IMR-90 (cell line): ENCODE results near the gene NKAIN4. TPM values are rescaled to one million over a fixed set of nuclear protein-coding genes. Genes with fewer than 3 reads are reported as not detected.

ENCODE experiments used
- ATAC-seq: fragments of 200-7000 bp; cut with Tn5 transposase; 2 replicates; pipeline ENCODE4 v1.9.1; 2020; ENCODE audit warnings: low read depth, mild to moderate bottlenecking, moderate library complexity
- BruUV-seq: library from RNA; stranded (reverse); fragments of 400-500 nt; replicated peaks from 2 replicates; lab custom pipeline; 2021; lab: Mats Ljungman, UMichigan
- CTCF ChIA-PET: fragments of 300-600 bp; formaldehyde crosslinking; extraction: SDS; loops from one replicate; lab custom pipeline; 2021; ENCODE audit warnings: antibody characterized with exemption; lab: Yijun Ruan, JAX
- POLR2A ChIA-PET: fragments of 300-600 bp; sonication (Branson Sonifier 250); formaldehyde crosslinking; loops from one replicate; lab custom pipeline; 2022; ENCODE audit warnings: antibody characterized with exemption; ENCODE audit not compliant: unreplicated experiment; lab: Charles Lee
- DNase-seq: peaks from one replicate; pipeline ENCODE4 v3.0.0; 2013
- H2AFZ ChIP-seq: replicated peaks from 2 replicates; pipeline ENCODE3; 2013; ENCODE audit warnings: low read length, mild to moderate bottlenecking; ENCODE audit not compliant: poor library complexity
- H2AK5ac ChIP-seq: 2 replicates; pipeline ENCODE4 v1.6.1; 2013; ENCODE audit warnings: low read depth, low read length, inconsistent platforms
- H2AK9ac ChIP-seq: replicated peaks from 2 replicates; pipeline ENCODE3; 2013; ENCODE audit warnings: mild to moderate bottlenecking, low read depth, low read length, moderate library complexity; ENCODE audit not compliant: poor library complexity
- H2BK120ac ChIP-seq: 2 replicates; pipeline ENCODE4 v1.6.1; 2013; ENCODE audit warnings: low read depth, low read length, inconsistent platforms
- H2BK15ac ChIP-seq: 3 replicates; pipeline ENCODE4 v1.6.1; 2013; ENCODE audit warnings: low read depth, low read length, inconsistent platforms
- H2BK20ac ChIP-seq: 2 replicates; pipeline ENCODE4 v1.6.1; 2013; ENCODE audit warnings: low read depth, mild to moderate bottlenecking, inconsistent platforms, low read length, moderate library complexity
- H2BK5ac ChIP-seq: 2 replicates; pipeline ENCODE4 v1.6.1; 2013; ENCODE audit warnings: mild to moderate bottlenecking, low read depth, low read length, inconsistent platforms; ENCODE audit not compliant: poor library complexity, severe bottlenecking
- H3K14ac ChIP-seq: replicated peaks from 2 replicates; pipeline ENCODE4 v1.6.1; 2013; ENCODE audit warnings: low read depth, low read length, inconsistent platforms
- H3K18ac ChIP-seq: 2 replicates; pipeline ENCODE4 v1.6.1; 2013; ENCODE audit warnings: low read depth, low read length, control low read depth
- H3K23ac ChIP-seq: 2 replicates; pipeline ENCODE4 v1.6.1; 2013; ENCODE audit warnings: low read depth, low read length, inconsistent platforms
- H3K27ac ChIP-seq: 2 replicates; pipeline ENCODE4 v1.5.1; 2013; ENCODE audit warnings: mild to moderate bottlenecking, control low read depth, low read length; ENCODE audit not compliant: insufficient read depth
- H3K27me3 ChIP-seq: 2 replicates; pipeline ENCODE4 v1.6.1; 2013; ENCODE audit warnings: low read length; ENCODE audit not compliant: control insufficient read depth, insufficient read depth
- H3K36me3 ChIP-seq: 2 replicates; pipeline ENCODE4 v1.6.1; 2013; ENCODE audit warnings: low read length, mixed read lengths; ENCODE audit not compliant: control insufficient read depth, insufficient read depth
- H3K4ac ChIP-seq: 2 replicates; pipeline ENCODE4 v1.6.1; 2013; ENCODE audit warnings: low read depth, low read length, inconsistent platforms
- H3K4me1 ChIP-seq: 2 replicates; pipeline ENCODE4 v1.6.1; 2013; ENCODE audit warnings: low read length, mixed read lengths; ENCODE audit not compliant: control insufficient read depth, insufficient read depth
- H3K4me2 ChIP-seq: 2 replicates; pipeline ENCODE4 v1.6.1; 2013; ENCODE audit warnings: low read depth, mild to moderate bottlenecking, control low read depth, low read length, moderate library complexity
- H3K4me3 ChIP-seq: 2 replicates; pipeline ENCODE4 v1.5.1; 2013; ENCODE audit warnings: low read depth, mild to moderate bottlenecking, control low read depth, low read length, moderate library complexity; ENCODE audit not compliant: insufficient read depth
- H3K56ac ChIP-seq: 2 replicates; pipeline ENCODE4 v1.6.1; 2013; ENCODE audit warnings: low read length, inconsistent platforms; ENCODE audit not compliant: insufficient read depth; ENCODE audit errors: extremely low read depth
- H3K79me1 ChIP-seq, 2 experiments: 2 replicates each; pipeline ENCODE4 v1.6.1; 2013; ENCODE audit warnings: low read length in 2 of 2, inconsistent platforms in 1 of 2, low read depth in 1 of 2
- H3K9ac ChIP-seq: 2 replicates; pipeline ENCODE4 v1.6.1; 2013; ENCODE audit warnings: low read depth, low read length, control low read depth
- H3K9me1 ChIP-seq: 2 replicates; pipeline ENCODE4 v1.6.1; 2013; ENCODE audit warnings: low read length, inconsistent platforms; ENCODE audit not compliant: insufficient read depth
- H3K9me3 ChIP-seq: 2 replicates; pipeline ENCODE4 v1.6.1; 2013; ENCODE audit warnings: low read length; ENCODE audit not compliant: control insufficient read depth, insufficient read depth
- H4K20me1 ChIP-seq: 2 replicates; pipeline ENCODE4 v1.6.1; 2013; ENCODE audit warnings: low read length, inconsistent platforms; ENCODE audit not compliant: insufficient read depth
- H4K5ac ChIP-seq: 2 replicates; pipeline ENCODE4 v1.6.1; 2013; ENCODE audit warnings: mild to moderate bottlenecking, low read depth, low read length, control low read depth
- H4K8ac ChIP-seq, 2 experiments: 2 replicates each; pipeline ENCODE4 v1.6.1; 2013; ENCODE audit warnings: low read depth in 2 of 2, low read length in 2 of 2, control low read depth in 1 of 2, inconsistent platforms in 1 of 2
- H4K91ac ChIP-seq: 2 replicates; pipeline ENCODE4 v1.6.1; 2013; ENCODE audit warnings: low read depth, low read length, inconsistent platforms; ENCODE audit not compliant: insufficient read depth
- ELK1 ChIP-seq: fragments of 150-350 bp; IDR thresholded peaks from 2 replicates; pipeline ENCODE4 v1.6.1; 2016; ENCODE audit warnings: low read depth, mild to moderate bottlenecking, low read length, moderate library complexity, borderline replicate concordance
- MAFK ChIP-seq: IDR thresholded peaks from 2 replicates; pipeline ENCODE4 v1.6.1; 2012; ENCODE audit warnings: low read depth, low read length, improper control_type of control experiment
- MAZ ChIP-seq: IDR thresholded peaks from 2 replicates; pipeline ENCODE4 v1.6.1; 2012; ENCODE audit warnings: low read depth, mild to moderate bottlenecking, low read length, improper control_type of control experiment, moderate library complexity, borderline replicate concordance
- MXI1 ChIP-seq: IDR thresholded peaks from 2 replicates; pipeline ENCODE4 v1.6.1; 2012; ENCODE audit warnings: low read depth, mild to moderate bottlenecking, low read length, moderate library complexity, borderline replicate concordance
- RFX5 ChIP-seq: IDR thresholded peaks from 2 replicates; pipeline ENCODE4 v1.8.0; 2012; ENCODE audit warnings: low read depth, mild to moderate bottlenecking, low read length, moderate library complexity
- WGBS, 2 experiments: methylation state at CpG; one replicate each; pipeline versions ENCODE4 v1.1.5 to v1.1.7; 2013; ENCODE audit warnings: missing lambda C conversion rate in 2 of 2; ENCODE audit not compliant: insufficient read length in 1 of 2; ENCODE audit errors: extremely low coverage in 2 of 2; 5-methylcytosine and 5-hydroxymethylcytosine counted together
- dilution Hi-C: fragments of 300-500 bp; cut with HindIII; formaldehyde crosslinking; loops from one replicate; pipeline ENCODE4 v1.14.3; 2018; ENCODE audit warnings: low sequenced_read_pairs; ENCODE audit not compliant: unreplicated experiment
- in situ Hi-C: fragments of 300-500 bp; cut with MboI; formaldehyde crosslinking; loops from 3 replicates; pipeline ENCODE4 v1.14.3; 2019; ENCODE audit warnings: low sequenced_read_pairs, inconsistent platforms, mixed read lengths
- intact Hi-C: fragments of 100-400 bp; cut with micrococcal nuclease; formaldehyde crosslinking; loops from 2 replicates; pipeline ENCODE4 v1.10.0; 2022
- polyA plus RNA-seq, 3 experiments: library from polyadenylated mRNA; depleted of rRNA; stranded (reverse); fragments of >200 nt; gene quantifications; 2 replicates each; pipeline ENCODE4 v1.2.3, GENCODE V29; 2012; ENCODE audit warnings: low replicate concordance in 1 of 3
- total RNA-seq: library from RNA; depleted of rRNA; stranded (reverse); fragments of >200 nt; gene quantifications from 2 replicates; pipeline ENCODE4 v1.2.3, GENCODE V29; 2012
- TF ChIP-seq, protein P1 (sequence below): fragments of 150-350 bp; IDR thresholded peaks from 2 replicates; pipeline ENCODE4 v1.6.1; 2017; ENCODE audit warnings: mild to moderate bottlenecking, antibody characterized with exemption, low read length, low read depth

Gene NKAIN4
- total and polyA plus RNA-seq, 2 of the 4 experiments (the other 2 are of a cell fraction): not detected

DNA sequence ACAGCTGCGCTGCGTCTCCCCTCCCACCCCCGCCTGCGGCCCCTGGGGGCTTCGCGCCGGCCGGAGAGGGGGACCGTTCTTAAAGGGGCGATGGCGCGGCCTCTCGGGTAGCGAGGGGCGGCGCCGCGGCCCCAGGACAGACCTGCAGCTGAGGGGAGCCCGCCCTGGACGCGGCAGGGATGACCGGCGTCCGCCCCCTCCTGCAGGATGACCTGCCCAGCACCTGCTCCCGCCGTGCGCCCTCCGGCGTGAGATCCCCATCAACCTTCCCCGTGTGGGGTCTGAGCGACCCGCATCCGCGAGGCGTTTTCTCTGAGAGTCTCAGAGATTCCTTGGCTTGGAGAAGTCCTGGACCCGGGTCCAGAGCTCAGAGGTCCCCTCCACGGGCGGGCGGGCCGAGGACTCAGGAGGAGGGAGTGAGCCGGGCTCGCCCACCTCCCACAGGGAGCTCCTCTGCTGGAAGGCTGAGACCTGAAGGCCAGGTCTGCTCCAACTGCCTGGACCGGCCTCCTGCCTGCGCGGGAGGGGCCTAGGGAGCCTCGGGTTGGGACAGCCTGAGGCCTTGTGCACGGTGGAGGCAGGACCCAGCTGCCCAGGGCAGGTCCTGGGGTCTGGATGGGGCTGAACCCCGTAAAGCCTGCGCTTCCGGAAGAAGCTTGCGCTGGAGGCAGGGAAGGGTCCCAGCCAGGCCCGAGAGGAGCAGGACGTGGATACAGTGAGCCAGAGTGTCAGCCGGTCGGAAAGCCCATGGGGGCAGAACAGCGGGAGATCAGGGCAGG is 532 bp upstream of the NKAIN4 start (continued):
- TF ChIP-seq MAFK: no peak

- Histone ChIP-seq H3K36me3 (no peaks in the 10 kb centered on the region), H3K23ac (no peak overlapping the region), H2BK15ac (no peak overlapping the region), H2AFZ (peak overlapping the region; percentile 72), H4K5ac (no peak overlapping the region), H3K79me1 (no peaks in the 10 kb centered on the region), H3K4ac (no peak overlapping the region), H3K27ac (no peak overlapping the region), H2BK5ac (no peak overlapping the region), H3K9ac (no peak overlapping the region), H3K9me3 (no peaks in the 10 kb centered on the region), H2AK5ac (no peak overlapping the region), H3K14ac (no peak overlapping the region), H3K4me3 (no peak overlapping the region; the same call in 1 of the 2 replicates), H2BK120ac (no peak overlapping the region), H4K20me1 (no peaks in the 10 kb centered on the region), H4K91ac (no peak overlapping the region), H3K27me3 (peaks cover 73% of the 10 kb centered on the region), H2AK9ac (peak overlapping the region; percentile 42), H3K18ac (no peak overlapping the region), H2BK20ac (no peak overlapping the region), H4K8ac (no peak overlapping the region), H3K4me1 (no peaks in the 10 kb centered on the region), H3K9me1 (no peaks in the 10 kb centered on the region), H3K56ac (no peak overlapping the region), H3K4me2 (no peak overlapping the region; the same call in 1 of the 2 replicates)
- BruUV-seq: no TSS peak
- DNase-seq (no peak), ATAC-seq (peak; percentile 69)
- in situ Hi-C loops (no loop called here), dilution Hi-C loops (no loop called here), intact Hi-C loops (no loop called here)
- ChIA-PET CTCF (no interaction called here), POLR2A (no interaction called here)
- 0% methylated on average over 39 of the region's 89 CpGs; no CpG with 5 or more reads in 1 of the 2 experiments for WGBS, 2 experiments
- TF ChIP-seq ELK1: no peak
- TF ChIP-seq MAFK: no peak
- TF ChIP-seq MXI1: no peak
- TF ChIP-seq, protein P1, sequence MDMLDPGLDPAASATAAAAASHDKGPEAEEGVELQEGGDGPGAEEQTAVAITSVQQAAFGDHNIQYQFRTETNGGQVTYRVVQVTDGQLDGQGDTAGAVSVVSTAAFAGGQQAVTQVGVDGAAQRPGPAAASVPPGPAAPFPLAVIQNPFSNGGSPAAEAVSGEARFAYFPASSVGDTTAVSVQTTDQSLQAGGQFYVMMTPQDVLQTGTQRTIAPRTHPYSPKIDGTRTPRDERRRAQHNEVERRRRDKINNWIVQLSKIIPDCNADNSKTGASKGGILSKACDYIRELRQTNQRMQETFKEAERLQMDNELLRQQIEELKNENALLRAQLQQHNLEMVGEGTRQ: no peak
- no peak for TF ChIP-seq RFX5
- no peak for TF ChIP-seq MAZ
These were observed 628 bp downstream of the NKAIN4 start for GRCh38 chr20:63253438-63254231.
